ENCODE data around the gene ATXN1.

Gene ATXN1

DNA sequence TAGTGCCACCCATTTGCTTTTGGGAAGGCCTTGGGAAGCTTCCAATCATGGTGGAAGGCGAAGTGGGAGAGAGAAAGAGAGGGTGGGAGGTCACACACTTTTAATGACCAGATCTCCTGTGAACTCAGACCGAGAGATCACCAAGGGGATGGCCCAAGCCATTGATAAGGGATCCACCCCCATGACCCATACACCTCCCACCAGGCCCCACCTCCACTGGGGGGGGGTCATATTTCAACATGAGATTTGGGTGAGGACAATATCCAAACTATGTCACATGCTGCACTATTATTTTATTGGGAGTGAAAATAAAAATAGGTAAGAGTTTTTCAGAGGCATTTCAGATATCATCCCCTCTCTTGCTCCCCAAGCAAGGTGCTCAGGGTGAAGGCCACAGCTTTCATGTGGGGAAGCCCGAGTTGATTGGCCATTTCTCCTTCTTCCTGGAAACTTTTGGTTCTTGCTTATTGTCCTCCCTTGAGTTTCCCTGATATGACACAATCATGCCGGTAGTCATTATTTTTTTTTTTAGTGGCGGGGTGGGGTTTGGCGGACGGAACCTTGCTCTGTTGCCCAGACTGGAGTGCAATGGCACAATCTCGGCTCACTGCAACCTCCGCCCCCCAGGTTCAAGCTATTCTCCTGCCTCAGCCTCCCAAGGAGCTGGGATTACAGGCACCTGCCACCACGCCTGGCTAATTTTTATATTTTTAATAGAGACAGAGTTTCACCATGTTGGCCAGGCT lies 507.7 kb downstream of the ATXN1 start:
- H3K4me3 ChIP-seq (ENCODE audit: low read depth in 1 of 2, low read length in 2 of 2) = no peak overlapping the region
- no peak overlapping the region for H3K9ac ChIP-seq (ENCODE audit: low read length)
- peaks cover 11% of the 10 kb centered on the region for H3K4me1 ChIP-seq (ENCODE audit: insufficient read depth, low read length)
- no peaks in the 10 kb centered on the region for H3K9me3 ChIP-seq (ENCODE audit: low read length)
- peaks cover 4% of the 10 kb centered on the region for H3K36me3 ChIP-seq (ENCODE audit: insufficient read depth, low read length)
- no peak overlapping the region for H3K27ac ChIP-seq (ENCODE audit: low read depth, low read length)
- no peaks in the 10 kb centered on the region for H3K27me3 ChIP-seq (ENCODE audit: control insufficient read depth in 1 of 2, insufficient read depth in 2 of 2, low read length in 2 of 2)

DNA sequence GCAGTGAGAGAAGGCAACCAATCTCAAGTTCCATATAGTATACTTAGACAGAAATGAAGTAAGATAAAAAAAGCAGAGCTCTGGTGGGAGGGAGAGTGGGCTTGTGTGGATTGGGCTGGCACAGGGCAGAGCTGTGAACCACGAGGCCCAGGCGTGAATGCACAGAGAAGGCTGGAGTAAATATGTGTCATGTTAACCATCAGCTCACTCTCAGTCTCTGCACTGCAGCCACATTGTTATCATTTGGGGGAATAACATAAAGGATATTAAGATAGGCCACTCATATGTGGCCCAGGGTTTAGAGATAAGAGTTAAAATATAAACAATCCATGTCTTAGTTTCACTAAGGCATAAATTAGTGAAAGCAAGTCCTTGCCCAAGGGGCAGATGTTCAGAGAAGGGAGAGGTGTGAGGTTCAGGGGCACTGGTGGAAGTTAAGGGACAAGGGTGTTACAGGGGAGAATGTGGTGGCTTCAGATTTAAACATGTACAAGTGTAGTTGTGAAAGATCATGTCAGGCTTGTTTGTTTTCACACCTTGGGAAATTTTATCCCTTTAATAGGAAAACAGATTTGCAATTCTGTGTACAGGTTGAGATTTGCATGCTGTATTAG lies 508.5 kb downstream of the ATXN1 start:
- peaks cover 5% of the 10 kb centered on the region for H3K36me3 ChIP-seq (ENCODE audit: insufficient read depth, low read length)
- H3K4me3 ChIP-seq (ENCODE audit: low read depth in 1 of 2, low read length in 2 of 2) = no peak overlapping the region
- H3K4me1 ChIP-seq (ENCODE audit: insufficient read depth, low read length) = peaks cover 3% of the 10 kb centered on the region
- H3K27me3 ChIP-seq (ENCODE audit: control insufficient read depth in 1 of 2, insufficient read depth in 2 of 2, low read length in 2 of 2) = no peaks in the 10 kb centered on the region
- no peak overlapping the region for H3K27ac ChIP-seq (ENCODE audit: low read depth, low read length)
- no peaks in the 10 kb centered on the region for H3K9me3 ChIP-seq (ENCODE audit: low read length)
- no peak overlapping the region for H3K9ac ChIP-seq (ENCODE audit: low read length)

DNA sequence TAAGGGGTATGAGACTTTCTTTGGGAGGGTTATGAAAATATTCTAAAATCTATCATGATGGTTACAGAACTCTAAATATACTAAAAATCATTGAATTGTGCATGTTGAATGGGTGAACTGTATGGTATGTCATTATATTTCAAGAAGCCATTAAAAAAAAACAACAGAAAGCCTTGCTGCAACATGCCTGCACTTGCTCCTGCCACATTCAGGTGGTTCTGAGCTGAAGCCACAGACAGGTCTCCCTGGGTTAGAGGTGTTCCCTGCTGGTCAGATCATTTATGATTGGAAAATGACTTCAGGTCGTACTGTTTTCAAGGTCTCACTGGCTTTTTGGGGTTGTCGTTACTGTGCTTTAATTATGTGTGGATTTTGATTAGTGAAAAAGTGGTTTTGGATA lies 509.6 kb downstream of the ATXN1 start:
- Histone ChIP-seq H3K4me3 (ENCODE audit: low read depth in 1 of 2, low read length in 2 of 2) (no peak overlapping the region), H3K36me3 (ENCODE audit: insufficient read depth, low read length) (peaks cover 15% of the 10 kb centered on the region), H3K4me1 (ENCODE audit: insufficient read depth, low read length) (no peaks in the 10 kb centered on the region), H3K27me3 (ENCODE audit: control insufficient read depth in 1 of 2, insufficient read depth in 2 of 2, low read length in 2 of 2) (no peaks in the 10 kb centered on the region), H3K9ac (ENCODE audit: low read length) (no peak overlapping the region), H3K9me3 (ENCODE audit: low read length) (no peaks in the 10 kb centered on the region), H3K27ac (ENCODE audit: low read depth, low read length) (no peak overlapping the region)

DNA sequence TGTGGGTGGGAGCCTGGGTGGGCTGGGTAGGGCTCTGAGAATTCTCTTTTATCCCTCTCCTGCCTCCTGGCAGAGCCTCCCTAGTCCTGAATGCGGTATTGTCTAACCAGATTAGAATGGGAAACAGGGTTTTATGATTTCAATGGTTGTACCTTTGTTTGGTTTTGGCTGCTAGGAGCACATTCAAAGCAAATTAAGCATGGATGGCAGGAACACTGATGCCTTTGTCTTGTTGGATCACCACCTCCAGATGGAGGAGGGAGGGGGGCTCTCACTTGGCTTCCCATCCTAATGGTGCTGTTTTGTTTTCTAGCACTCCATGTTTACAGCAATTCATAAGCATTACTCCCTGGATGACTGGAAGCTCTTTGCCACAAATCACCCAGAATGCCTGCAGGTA lies 511.3 kb downstream of the ATXN1 start:
- Histone ChIP-seq H3K4me1 (ENCODE audit: insufficient read depth, low read length) (peaks cover 5% of the 10 kb centered on the region), H3K27ac (ENCODE audit: low read depth, low read length) (no peak overlapping the region), H3K4me3 (ENCODE audit: low read depth in 1 of 2, low read length in 2 of 2) (no peak overlapping the region), H3K9me3 (ENCODE audit: low read length) (no peaks in the 10 kb centered on the region), H3K27me3 (ENCODE audit: control insufficient read depth in 1 of 2, insufficient read depth in 2 of 2, low read length in 2 of 2) (no peaks in the 10 kb centered on the region), H3K9ac (ENCODE audit: low read length) (no peak overlapping the region), H3K36me3 (ENCODE audit: insufficient read depth, low read length) (peaks cover 16% of the 10 kb centered on the region)
